Ishikawa (cell line): Measurements from ENCODE around the gene ALDH3B1.

Experiments used
- CEBPB ChIP-seq: IDR thresholded peaks from 2 replicates; pipeline ENCODE4 v1.6.1; 2012
- CREB1 ChIP-seq: IDR thresholded peaks from 2 replicates; pipeline ENCODE4 v1.6.1; 2012; ENCODE audit warnings: low read depth
- EGR1 ChIP-seq: IDR thresholded peaks from 2 replicates; pipeline ENCODE4 v1.6.1; 2012
- EP300 ChIP-seq: IDR thresholded peaks from 2 replicates; pipeline ENCODE4 v1.6.1; 2012; ENCODE audit warnings: borderline replicate concordance
- FOXM1 ChIP-seq: IDR thresholded peaks from 2 replicates; pipeline ENCODE4 v1.6.1; 2012; ENCODE audit warnings: low read depth, borderline replicate concordance
- MAX ChIP-seq: IDR thresholded peaks from 2 replicates; pipeline ENCODE4 v1.6.1; 2012
- NFIC ChIP-seq: IDR thresholded peaks from 2 replicates; pipeline ENCODE4 v1.6.1; 2012
- RAD21 ChIP-seq: IDR thresholded peaks from 2 replicates; pipeline ENCODE4 v1.6.1; 2012; ENCODE audit warnings: low read depth
- REST ChIP-seq: IDR thresholded peaks from 2 replicates; pipeline ENCODE4 v1.6.1; 2012; ENCODE audit warnings: low read depth, mild to moderate bottlenecking
- TAF1 ChIP-seq: IDR thresholded peaks from 2 replicates; pipeline ENCODE4 v1.6.1; 2012; ENCODE audit warnings: low read depth, mild to moderate bottlenecking
- TCF12 ChIP-seq: IDR thresholded peaks from 2 replicates; pipeline ENCODE4 v1.6.1; 2012; ENCODE audit warnings: low read depth
- TEAD4 ChIP-seq: IDR thresholded peaks from 2 replicates; pipeline ENCODE4 v1.6.1; 2012
- YY1 ChIP-seq: IDR thresholded peaks from 2 replicates; pipeline ENCODE4 v1.6.1; 2012; ENCODE audit warnings: low read depth
- ZBTB7A ChIP-seq: IDR thresholded peaks from 2 replicates; pipeline ENCODE4 v1.6.1; 2012; ENCODE audit warnings: low read depth
- TF ChIP-seq, protein P1 (sequence below): IDR thresholded peaks from 2 replicates; pipeline ENCODE4 v1.6.1; 2012

The ALDH3B1 gene, protein sequence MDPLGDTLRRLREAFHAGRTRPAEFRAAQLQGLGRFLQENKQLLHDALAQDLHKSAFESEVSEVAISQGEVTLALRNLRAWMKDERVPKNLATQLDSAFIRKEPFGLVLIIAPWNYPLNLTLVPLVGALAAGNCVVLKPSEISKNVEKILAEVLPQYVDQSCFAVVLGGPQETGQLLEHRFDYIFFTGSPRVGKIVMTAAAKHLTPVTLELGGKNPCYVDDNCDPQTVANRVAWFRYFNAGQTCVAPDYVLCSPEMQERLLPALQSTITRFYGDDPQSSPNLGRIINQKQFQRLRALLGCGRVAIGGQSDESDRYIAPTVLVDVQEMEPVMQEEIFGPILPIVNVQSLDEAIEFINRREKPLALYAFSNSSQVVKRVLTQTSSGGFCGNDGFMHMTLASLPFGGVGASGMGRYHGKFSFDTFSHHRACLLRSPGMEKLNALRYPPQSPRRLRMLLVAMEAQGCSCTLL

GRCh38 chr11:68010090-68011041 lies at the start of gene ALDH3B1:
TSS of gene ALDH3B1 (plus strand) at chr11:68010327. CDS start at chr11:68015298, 4,971 bp downstream.
- TF ChIP-seq, protein P1, sequence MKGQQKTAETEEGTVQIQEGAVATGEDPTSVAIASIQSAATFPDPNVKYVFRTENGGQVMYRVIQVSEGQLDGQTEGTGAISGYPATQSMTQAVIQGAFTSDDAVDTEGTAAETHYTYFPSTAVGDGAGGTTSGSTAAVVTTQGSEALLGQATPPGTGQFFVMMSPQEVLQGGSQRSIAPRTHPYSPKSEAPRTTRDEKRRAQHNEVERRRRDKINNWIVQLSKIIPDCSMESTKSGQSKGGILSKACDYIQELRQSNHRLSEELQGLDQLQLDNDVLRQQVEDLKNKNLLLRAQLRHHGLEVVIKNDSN: 0 out of 2 replicates have a peak, but pooled peaks have one; percentile 17
- TF ChIP-seq RAD21 (0 out of 2 replicates have a peak, but pooled peaks have one; percentile 2), TAF1 (peak; percentile 64), NFIC (peak; percentile 93), CEBPB (peak; percentile 70), EP300 (peak; percentile 80), YY1 (no peak), MAX (peak; percentile 94), TEAD4 (peak; percentile 64), ZBTB7A (peak; percentile 74), CREB1 (no peak), TCF12 (peak; percentile 86), REST (no peak), FOXM1 (peak; percentile 64; the same call in 1 of the 2 replicates), EGR1 (peak; percentile 37; the same call in 1 of the 2 replicates)

- TF ChIP-seq, protein P1: peak; percentile 55; the same call in 1 of the 2 replicates
Observed at GRCh38 chr11:67964746-67965145, 45.4 kb upstream of the ALDH3B1 start.

GRCh38 chr11:67978766-67979418 lies 31.2 kb upstream of the ALDH3B1 start:
- 0 out of 2 replicates have a peak, but pooled peaks have one; percentile 32 for TF ChIP-seq TEAD4
- peak; percentile 64; the same call in 1 of the 2 replicates for TF ChIP-seq TCF12
- peak; percentile 88 for TF ChIP-seq NFIC
- peak; percentile 88 for TF ChIP-seq MAX

GRCh38 chr11:67981226-67981625 lies 28.9 kb upstream of the ALDH3B1 start:
- TF ChIP-seq REST: peak; percentile 50

GRCh38 chr11:67983951-67984350 lies 26.2 kb upstream of the ALDH3B1 start:
- TF ChIP-seq FOXM1 (no peak), RAD21 (no peak), MAX (no peak), NFIC (no peak), REST (no peak), EP300 (no peak), YY1 (no peak), ZBTB7A (no peak), TCF12 (no peak), CREB1 (no peak), CEBPB (no peak), TEAD4 (no peak), TAF1 (no peak), EGR1 (no peak)
- TF ChIP-seq, protein P1: no peak
